Measurements from ENCODE around the gene ST7. TPM values are rescaled to one million over a fixed set of nuclear protein-coding genes. Genes with fewer than 3 reads are reported as not detected.
"Not testable (repeated sequence)": the region's sequence is repeated elsewhere in the genome, so short reads cannot be mapped to it uniquely, and the experiment has no call there.

Gene ST7
- total and polyA plus RNA-seq, 2 donors from 2014 or later: 21.5 to 29.8 TPM

DNA sequence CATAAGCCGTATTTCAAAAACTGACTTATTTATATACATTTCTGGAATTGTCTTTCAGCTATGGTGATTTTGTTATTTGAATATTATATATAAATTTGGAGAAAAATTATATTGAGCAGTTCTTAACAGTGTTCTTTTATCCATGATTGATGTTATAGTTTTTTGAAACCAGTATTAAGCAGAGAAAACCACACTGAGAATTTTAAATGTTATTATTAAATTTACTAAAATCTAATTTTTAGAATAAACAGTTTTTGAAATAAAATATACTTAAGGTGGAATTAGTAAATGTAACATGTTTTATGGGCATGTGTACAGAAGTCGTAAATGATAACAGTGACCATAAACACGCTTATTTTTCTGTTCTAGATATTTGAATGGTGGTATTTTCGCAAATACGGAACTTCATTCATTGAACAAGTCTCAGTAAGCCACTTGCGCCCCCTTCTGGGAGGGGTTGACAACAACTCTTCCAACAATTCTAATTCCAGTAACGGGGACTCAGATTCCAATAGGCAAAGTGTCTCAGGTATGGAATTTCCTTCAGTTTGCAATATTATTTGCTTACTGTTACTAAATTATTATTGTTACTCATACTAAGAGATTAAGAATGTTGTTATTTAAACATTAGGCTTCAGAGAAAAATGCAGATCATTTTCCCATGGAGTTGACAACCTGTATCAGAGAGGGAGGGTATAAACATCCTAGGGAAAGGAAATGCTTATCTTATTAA lies 166.1 kb downstream of the ST7 start:
- FAIRE-seq: peak; percentile 74
- no peaks in the 10 kb centered on the region for H3K27me3 ChIP-seq (ENCODE audit: control insufficient read depth, insufficient read depth, low read length)
- TF ChIP-seq, protein P1, sequence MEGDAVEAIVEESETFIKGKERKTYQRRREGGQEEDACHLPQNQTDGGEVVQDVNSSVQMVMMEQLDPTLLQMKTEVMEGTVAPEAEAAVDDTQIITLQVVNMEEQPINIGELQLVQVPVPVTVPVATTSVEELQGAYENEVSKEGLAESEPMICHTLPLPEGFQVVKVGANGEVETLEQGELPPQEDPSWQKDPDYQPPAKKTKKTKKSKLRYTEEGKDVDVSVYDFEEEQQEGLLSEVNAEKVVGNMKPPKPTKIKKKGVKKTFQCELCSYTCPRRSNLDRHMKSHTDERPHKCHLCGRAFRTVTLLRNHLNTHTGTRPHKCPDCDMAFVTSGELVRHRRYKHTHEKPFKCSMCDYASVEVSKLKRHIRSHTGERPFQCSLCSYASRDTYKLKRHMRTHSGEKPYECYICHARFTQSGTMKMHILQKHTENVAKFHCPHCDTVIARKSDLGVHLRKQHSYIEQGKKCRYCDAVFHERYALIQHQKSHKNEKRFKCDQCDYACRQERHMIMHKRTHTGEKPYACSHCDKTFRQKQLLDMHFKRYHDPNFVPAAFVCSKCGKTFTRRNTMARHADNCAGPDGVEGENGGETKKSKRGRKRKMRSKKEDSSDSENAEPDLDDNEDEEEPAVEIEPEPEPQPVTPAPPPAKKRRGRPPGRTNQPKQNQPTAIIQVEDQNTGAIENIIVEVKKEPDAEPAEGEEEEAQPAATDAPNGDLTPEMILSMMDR (IDR thresholded peaks at IDR 0.05; ENCODE audit: borderline replicate concordance, extremely low read depth, insufficient read depth): peak; percentile 83

DNA sequence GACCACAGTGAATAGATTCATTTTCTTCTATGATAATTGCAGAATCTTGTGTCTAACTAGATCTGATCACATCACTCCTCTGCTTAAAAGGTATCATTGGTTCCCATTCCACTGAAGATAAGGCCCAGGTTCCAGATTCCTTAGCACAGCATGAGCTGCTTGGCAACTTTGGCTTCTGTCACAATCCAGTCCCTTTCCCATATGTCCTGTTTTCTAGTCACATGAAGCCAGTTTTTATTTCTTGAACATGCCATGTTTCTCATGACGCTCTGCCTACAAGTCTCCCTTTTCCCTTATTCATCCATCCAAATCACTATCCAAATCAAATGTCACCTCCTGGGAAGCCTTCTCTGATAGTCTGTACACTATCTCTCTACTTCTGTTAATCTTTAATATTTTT lies 167.0 kb downstream of the ST7 start:
- DNase-seq; H3K9me3 ChIP-seq (ENCODE audit: control insufficient read depth in 2 of 3, insufficient read depth in 1 of 3, low read length in 3 of 3); intact Hi-C loops (cut with DNase I); FAIRE-seq; H3K9ac ChIP-seq (ENCODE audit: low read length in 3 of 3); H3K27ac ChIP-seq (ENCODE audit: low read depth in 2 of 2, low read length in 2 of 2); H3K4me1 ChIP-seq (ENCODE audit: control insufficient read depth in 2 of 3, insufficient read depth in 2 of 3, low read depth in 1 of 3, low read length in 3 of 3); H3K4me3 ChIP-seq (ENCODE audit: low read length in 3 of 3); H3K27me3 ChIP-seq (ENCODE audit: control insufficient read depth, insufficient read depth, low read length); H3K36me3 ChIP-seq (ENCODE audit: control insufficient read depth in 2 of 3, insufficient read depth in 3 of 3, low read length in 3 of 3): not testable (repeated sequence)

More for the DNA sequence above, 166.1 kb downstream of the ST7 start:
- H3K4me1 ChIP-seq (ENCODE audit: control insufficient read depth in 2 of 3, insufficient read depth in 2 of 3, low read depth in 1 of 3, low read length in 3 of 3): peaks cover 0 to 3% (median under 1%) of the 10 kb centered on the region in 3 donors
- no peak overlapping the region for H3K9ac ChIP-seq (ENCODE audit: low read length in 3 of 3)
- DNase-seq: peak in 4 of 5 donors; percentile 79 to 94 (median 87)
- no peak overlapping the region for H3K27ac ChIP-seq (ENCODE audit: low read depth in 2 of 2, low read length in 2 of 2)
- intact Hi-C loops (cut with DNase I): no loop called here
- no peaks in the 10 kb centered on the region for H3K9me3 ChIP-seq (ENCODE audit: control insufficient read depth in 2 of 3, insufficient read depth in 1 of 3, low read length in 3 of 3)
- no peak overlapping the region for H3K4me3 ChIP-seq (ENCODE audit: low read length in 3 of 3)
- H3K36me3 ChIP-seq (ENCODE audit: control insufficient read depth in 2 of 3, insufficient read depth in 3 of 3, low read length in 3 of 3): peaks cover 0 to 2% (median 0%) of the 10 kb centered on the region in 3 donors

DNA sequence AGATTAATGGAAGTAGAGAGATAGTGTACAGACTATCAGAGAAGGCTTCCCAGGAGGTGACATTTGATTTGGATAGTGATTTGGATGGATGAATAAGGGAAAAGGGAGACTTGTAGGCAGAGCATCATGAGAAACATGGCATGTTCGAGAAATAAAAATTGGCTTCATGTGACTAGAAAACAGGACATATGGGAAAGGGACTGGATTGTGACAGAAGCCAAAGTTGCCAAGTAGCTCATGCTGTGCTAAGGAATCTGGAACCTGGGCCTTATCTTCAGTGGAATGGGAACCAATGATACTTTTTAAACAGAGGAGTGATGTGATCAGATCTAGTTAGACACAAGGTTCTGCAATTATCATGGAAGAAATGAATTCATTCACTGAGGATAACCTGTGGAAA lies 168.7 kb downstream of the ST7 start:
- H3K27me3 ChIP-seq (ENCODE audit: control insufficient read depth, insufficient read depth, low read length); H3K36me3 ChIP-seq (ENCODE audit: control insufficient read depth in 2 of 3, insufficient read depth in 3 of 3, low read length in 3 of 3); H3K9ac ChIP-seq (ENCODE audit: low read length in 3 of 3); H3K4me1 ChIP-seq (ENCODE audit: control insufficient read depth in 2 of 3, insufficient read depth in 2 of 3, low read depth in 1 of 3, low read length in 3 of 3); H3K27ac ChIP-seq (ENCODE audit: low read depth in 2 of 2, low read length in 2 of 2); intact Hi-C loops (cut with DNase I); FAIRE-seq; DNase-seq; H3K9me3 ChIP-seq (ENCODE audit: control insufficient read depth in 2 of 3, insufficient read depth in 1 of 3, low read length in 3 of 3); H3K4me3 ChIP-seq (ENCODE audit: low read length in 3 of 3): not testable (repeated sequence)

DNA sequence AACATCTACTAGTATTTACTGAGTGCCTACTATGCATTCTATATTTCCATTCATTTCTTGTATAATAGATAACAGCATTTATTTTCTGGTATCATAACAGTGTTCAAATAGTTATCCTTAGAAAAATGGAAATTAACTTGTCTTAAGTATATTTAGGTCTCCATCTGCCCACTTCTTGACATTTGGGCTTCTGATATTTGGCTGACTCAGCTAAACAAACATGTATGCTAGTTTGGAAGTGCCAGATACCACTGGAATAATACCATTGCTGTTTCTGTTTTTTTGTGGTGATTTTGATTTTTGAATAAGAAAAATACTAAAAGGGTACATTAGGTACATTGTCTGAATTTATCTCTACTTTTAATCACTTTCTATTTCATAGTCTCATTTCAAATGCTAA lies 169.2 kb downstream of the ST7 start:
- Histone ChIP-seq H3K4me1 (ENCODE audit: control insufficient read depth in 2 of 3, insufficient read depth in 2 of 3, low read depth in 1 of 3, low read length in 3 of 3) (peaks cover 3 to 10% (median 8%) of the 10 kb centered on the region in 3 donors), H3K9me3 (ENCODE audit: control insufficient read depth in 2 of 3, insufficient read depth in 1 of 3, low read length in 3 of 3) (no peaks in the 10 kb centered on the region), H3K27ac (ENCODE audit: low read depth in 2 of 2, low read length in 2 of 2) (no peak overlapping the region), H3K4me3 (ENCODE audit: low read length in 3 of 3) (no peak overlapping the region), H3K27me3 (ENCODE audit: control insufficient read depth, insufficient read depth, low read length) (no peaks in the 10 kb centered on the region), H3K36me3 (ENCODE audit: control insufficient read depth in 2 of 3, insufficient read depth in 3 of 3, low read length in 3 of 3) (peaks cover 0 to 2% (median 0%) of the 10 kb centered on the region in 3 donors), H3K9ac (ENCODE audit: low read length in 3 of 3) (no peak overlapping the region)
- TF ChIP-seq, protein P1 (IDR thresholded peaks at IDR 0.05; ENCODE audit: borderline replicate concordance, extremely low read depth, insufficient read depth): no peak
- DNase-seq (no peak), FAIRE-seq (no peak)
- intact Hi-C loops (cut with DNase I): no loop called here

Data from kidney (tissue), 14 donors.